Measurements from ENCODE around the gene MMS22L.
"Not testable (repeated sequence)": the region's sequence is repeated elsewhere in the genome, so short reads cannot be mapped to it uniquely, and the experiment has no call there.

MMS22L gene

GRCh38 chr6:97231911-97232310, 51.1 kb downstream of the MMS22L start:
- no peak for DNase-seq

GRCh38 chr6:97222903-97223302, 60.1 kb downstream of the MMS22L start:
- DNase-seq: no peak

- no peak for DNase-seq
Measured at GRCh38 chr6:97218912-97219311, 64.1 kb downstream of the MMS22L start.

- DNase-seq: no peak
Measured at GRCh38 chr6:97215157-97215769, 67.8 kb downstream of the MMS22L start.

- DNase-seq: no peak
Measured at GRCh38 chr6:97214671-97215070, 68.3 kb downstream of the MMS22L start.

GRCh38 chr6:97207383-97207782, 75.6 kb downstream of the MMS22L start:
- no peak for DNase-seq

- no peak for DNase-seq
Measured at GRCh38 chr6:97205966-97206365, 77.0 kb downstream of the MMS22L start.

GRCh38 chr6:97203343-97203742, 79.7 kb downstream of the MMS22L start:
- no peak for DNase-seq

- no peak for DNase-seq
Measured at GRCh38 chr6:97198046-97198565, 84.9 kb downstream of the MMS22L start.

- no peak for DNase-seq
Measured at GRCh38 chr6:97195117-97195516, 87.9 kb downstream of the MMS22L start.

GRCh38 chr6:97189767-97190166, 93.2 kb downstream of the MMS22L start:
- no peak for DNase-seq

- no peak for DNase-seq
Measured at GRCh38 chr6:97187951-97188350, 95.1 kb downstream of the MMS22L start.

- peak; percentile 1 to 23 for DNase-seq
Measured at GRCh38 chr6:97186416-97186999, 96.5 kb downstream of the MMS22L start.

- no peak for DNase-seq
Measured at GRCh38 chr6:97177905-97178304, 105.1 kb downstream of the MMS22L start.

GRCh38 chr6:97176468-97176867, 106.5 kb downstream of the MMS22L start:
- no peak for DNase-seq

GRCh38 chr6:97175806-97176205, 107.2 kb downstream of the MMS22L start:
- no peak for DNase-seq

GRCh38 chr6:97174471-97174870, 108.5 kb downstream of the MMS22L start:
- no peak for DNase-seq

- DNase-seq: no peak
Measured at GRCh38 chr6:97160280-97160679, 122.7 kb downstream of the MMS22L start.

- not testable (repeated sequence) for DNase-seq
Measured at GRCh38 chr6:97155447-97155846, 127.6 kb downstream of the MMS22L start.

- DNase-seq: no peak
Measured at GRCh38 chr6:97154015-97154414, 129.0 kb downstream of the MMS22L start.

GRCh38 chr6:97151601-97152000, 131.4 kb downstream of the MMS22L start:
- DNase-seq: no peak

- DNase-seq: no peak
Measured at GRCh38 chr6:97150932-97151331, 132.1 kb downstream of the MMS22L start.

GRCh38 chr6:97147421-97147820, 135.6 kb downstream of the MMS22L start:
- no peak for DNase-seq

GRCh38 chr6:97145691-97146090, 137.3 kb downstream of the MMS22L start:
- DNase-seq: no peak

GRCh38 chr6:97141756-97142155, 141.3 kb downstream of the MMS22L start:
- DNase-seq: no peak

Measured in bone marrow (tissue), 2 donors.